NCI-H2196 treated with DMSO at 0.1 percent for 48 hours (cell line): ENCODE results near the gene KIAA1217.

Experiments used
- DNase-seq: peaks from one replicate; lab custom pipeline; 2025; ENCODE audit not compliant: unreplicated experiment; lab: John Stamatoyannopoulos, UW

KIAA1217 gene

GRCh38 chr10:24358022-24358421 lies 149.1 kb downstream of the KIAA1217 start:
- no peak for DNase-seq

- DNase-seq = no peak
Measured at GRCh38 chr10:24360282-24361127, 151.6 kb downstream of the KIAA1217 start.

GRCh38 chr10:24363070-24363469 lies 154.1 kb downstream of the KIAA1217 start:
- no peak for DNase-seq

GRCh38 chr10:24367688-24368087 lies 158.8 kb downstream of the KIAA1217 start:
- no peak for DNase-seq

- no peak for DNase-seq
Measured at GRCh38 chr10:24370877-24371276, 161.9 kb downstream of the KIAA1217 start.

- DNase-seq = no peak
Measured at GRCh38 chr10:24371396-24371795, 162.5 kb downstream of the KIAA1217 start.

- DNase-seq = no peak
Measured at GRCh38 chr10:24374134-24374915, 165.4 kb downstream of the KIAA1217 start.

- no peak for DNase-seq
Measured at GRCh38 chr10:24375510-24375909, 166.6 kb downstream of the KIAA1217 start.

GRCh38 chr10:24376731-24377130 lies 167.8 kb downstream of the KIAA1217 start:
- DNase-seq = no peak

GRCh38 chr10:24378126-24378920 lies 169.4 kb downstream of the KIAA1217 start:
- DNase-seq = no peak

GRCh38 chr10:24381235-24382010 lies 172.5 kb downstream of the KIAA1217 start:
- no peak for DNase-seq

- DNase-seq = no peak
Measured at GRCh38 chr10:24382045-24382444, 173.1 kb downstream of the KIAA1217 start.

- no peak for DNase-seq
Measured at GRCh38 chr10:24382596-24382978, 173.6 kb downstream of the KIAA1217 start.

- no peak for DNase-seq
Measured at GRCh38 chr10:24382979-24383663, 174.2 kb downstream of the KIAA1217 start.

- DNase-seq = no peak
Measured at GRCh38 chr10:24383681-24384106, 174.8 kb downstream of the KIAA1217 start.

GRCh38 chr10:24384954-24385353 lies 176.0 kb downstream of the KIAA1217 start:
- DNase-seq = no peak

- no peak for DNase-seq
Measured at GRCh38 chr10:24385776-24386175, 176.8 kb downstream of the KIAA1217 start.

- DNase-seq = no peak
Measured at GRCh38 chr10:24390146-24390700, 181.3 kb downstream of the KIAA1217 start.

- no peak for DNase-seq
Measured at GRCh38 chr10:24390746-24391145, 181.8 kb downstream of the KIAA1217 start.

GRCh38 chr10:24393201-24393600 lies 184.3 kb downstream of the KIAA1217 start:
- DNase-seq = no peak
